KMS-11 (cell line): Measurements from ENCODE around the gene UBE2G1.
A peak's percentile ranks its signal among the peaks of the same experiment; 100 is the strongest.

ENCODE experiments used
- H2AFZ ChIP-seq: fragments of 200-600 bp; sonication (generic); 2 replicates; pipeline ENCODE4 v1.6.1; 2016; ENCODE audit warnings: antibody characterized with exemption, mixed run types, low read depth
- H3K27ac ChIP-seq: fragments of 200-600 bp; sonication (generic); 2 replicates; pipeline ENCODE4 v1.6.1; 2016; ENCODE audit warnings: mild to moderate bottlenecking, mixed run types
- H3K27me3 ChIP-seq: fragments of 200-600 bp; sonication (generic); 2 replicates; pipeline ENCODE4 v1.6.1; 2017; ENCODE audit warnings: mild to moderate bottlenecking, low read depth, mixed run types, moderate library complexity; ENCODE audit not compliant: insufficient read depth
- H3K36me3 ChIP-seq: fragments of 200-600 bp; sonication (generic); 2 replicates; pipeline ENCODE4 v1.6.1; 2017; ENCODE audit warnings: mild to moderate bottlenecking, mixed run types; ENCODE audit not compliant: insufficient read depth
- H3K4me1 ChIP-seq: fragments of 200-600 bp; sonication (generic); 2 replicates; pipeline ENCODE4 v1.6.1; 2016; ENCODE audit warnings: mild to moderate bottlenecking, low read depth, mixed run types; ENCODE audit not compliant: poor library complexity, severe bottlenecking
- H3K4me2 ChIP-seq: fragments of 200-600 bp; sonication (generic); 2 replicates; pipeline ENCODE4 v1.7.0; 2016; ENCODE audit warnings: mild to moderate bottlenecking, mixed run types
- H3K4me3 ChIP-seq: fragments of 200-600 bp; sonication (generic); IDR thresholded peaks from 2 replicates; pipeline ENCODE4 v1.6.1; 2017; ENCODE audit warnings: low read depth, low read length, mixed read lengths; ENCODE audit not compliant: insufficient read depth
- H3K79me2 ChIP-seq: fragments of 200-600 bp; sonication (generic); 2 replicates; pipeline ENCODE4 v1.6.1; 2016; ENCODE audit warnings: low read depth, mixed run types; ENCODE audit not compliant: insufficient read depth
- H3K9ac ChIP-seq: fragments of 200-600 bp; sonication (generic); 2 replicates; pipeline ENCODE4 v1.6.1; 2016; ENCODE audit warnings: mild to moderate bottlenecking, mixed run types
- H4K20me1 ChIP-seq: fragments of 200-600 bp; sonication (generic); 2 replicates; pipeline ENCODE4 v1.6.1; 2016; ENCODE audit warnings: mild to moderate bottlenecking, mixed run types; ENCODE audit not compliant: insufficient read depth
- CTCF ChIP-seq: fragments of 200-600 bp; sonication (generic); conservative IDR thresholded peaks from 2 replicates; pipeline ENCODE4 v1.6.1; 2017; ENCODE audit warnings: low read depth, mild to moderate bottlenecking, antibody characterized with exemption, low read length, moderate library complexity, mixed read lengths

The UBE2G1 gene

GRCh38 chr17:4267402-4267801, 99.1 kb downstream of the UBE2G1 start:
- H4K20me1 ChIP-seq = no peaks in the 10 kb centered on the region
- no peaks in the 10 kb centered on the region for H3K27me3 ChIP-seq
- H3K4me2 ChIP-seq = no peak overlapping the region
- no peak overlapping the region for H3K4me3 ChIP-seq
- no peak overlapping the region for H2AFZ ChIP-seq
- no peaks in the 10 kb centered on the region for H3K36me3 ChIP-seq
- peaks cover 8% of the 10 kb centered on the region for H3K4me1 ChIP-seq
- H3K9ac ChIP-seq = no peak overlapping the region
- peaks cover 12% of the 10 kb centered on the region for H3K79me2 ChIP-seq
- H3K27ac ChIP-seq = no peak overlapping the region
- no peak for TF ChIP-seq CTCF

- H2AFZ ChIP-seq = no peak overlapping the region
- H3K79me2 ChIP-seq = peaks cover 21% of the 10 kb centered on the region
- no peak overlapping the region for H3K9ac ChIP-seq
- no peaks in the 10 kb centered on the region for H3K27me3 ChIP-seq
- no peak overlapping the region for H3K4me3 ChIP-seq
- H3K36me3 ChIP-seq = no peaks in the 10 kb centered on the region
- H4K20me1 ChIP-seq = no peaks in the 10 kb centered on the region
- peaks cover 10% of the 10 kb centered on the region for H3K4me1 ChIP-seq
- no peak overlapping the region for H3K27ac ChIP-seq
- no peak overlapping the region for H3K4me2 ChIP-seq
- no peak for TF ChIP-seq CTCF
Observed at GRCh38 chr17:4266550-4266949, 99.9 kb downstream of the UBE2G1 start.

- H2AFZ ChIP-seq = peak within 1 kb of the TSS; percentile 56
- peaks cover 48% of the 10 kb centered on the region for H3K79me2 ChIP-seq
- H3K4me3 ChIP-seq = no peak within 1 kb of the TSS
- H3K27me3 ChIP-seq = no peaks in the 10 kb centered on the region
- H4K20me1 ChIP-seq = no peaks in the 10 kb centered on the region
- H3K27ac ChIP-seq = peak within 1 kb of the TSS; percentile 57
- H3K4me1 ChIP-seq = peaks cover 10% of the 10 kb centered on the region
- H3K36me3 ChIP-seq = no peaks in the 10 kb centered on the region
- H3K4me2 ChIP-seq = peak within 1 kb of the TSS; percentile 88
- no peak for TF ChIP-seq CTCF
- peak within 1 kb of the TSS; percentile 78 for H3K9ac ChIP-seq
Observed at GRCh38 chr17:4263282-4264215, 102.9 kb downstream of the UBE2G1 start, which contains the start of gene ANKFY1. Gene ANKFY1 (minus strand): TSS chr17:4263979. CDS start chr17:4263941, 38 bp downstream.

GRCh38 chr17:4262703-4263102, 103.8 kb downstream of the UBE2G1 start:
- H2AFZ ChIP-seq = no peak overlapping the region
- H3K9ac ChIP-seq = peak overlapping the region; percentile 78; the same call in 1 of the 2 replicates
- no peaks in the 10 kb centered on the region for H4K20me1 ChIP-seq
- H3K4me2 ChIP-seq = peak overlapping the region; percentile 88
- H3K79me2 ChIP-seq = peaks cover 53% of the 10 kb centered on the region
- no peak overlapping the region for H3K4me3 ChIP-seq
- peaks cover 10% of the 10 kb centered on the region for H3K4me1 ChIP-seq
- H3K36me3 ChIP-seq = no peaks in the 10 kb centered on the region
- no peak overlapping the region for H3K27ac ChIP-seq
- no peaks in the 10 kb centered on the region for H3K27me3 ChIP-seq
- TF ChIP-seq CTCF = no peak
